ENCODE data around the gene CSTF1. TPM values are rescaled to one million over a fixed set of nuclear protein-coding genes. Genes with fewer than 3 reads are reported as not detected.

CSTF1 gene
- total and polyA plus RNA-seq, 2 of the 8 experiments (the other 6 are each of a cell fraction or from before 2014, with no cell fraction given) = 59.4 to 83.5 TPM

GRCh38 chr20:56414842-56415765, 22.7 kb downstream of the CSTF1 start (continued):
- no peak for TF ChIP-seq CHD7 (IDR thresholded peaks at IDR 0.05; ENCODE audit: insufficient replicate concordance, low read length)
- no peak for TF ChIP-seq NRF1 (IDR thresholded peaks at IDR 0.05; ENCODE audit: low read depth, low read length)
- TF ChIP-seq SIX5 (IDR thresholded peaks at IDR 0.05; ENCODE audit: low read depth, low read length) = no peak
- no peak for TF ChIP-seq SUZ12 (IDR thresholded peaks at IDR 0.05; ENCODE audit: low read length)
- no peak for TF ChIP-seq EZH2 (IDR thresholded peaks at IDR 0.05; ENCODE audit: low read depth, low read length, severe bottlenecking)
- no peak for TF ChIP-seq GTF2F1 (IDR thresholded peaks at IDR 0.05; ENCODE audit: borderline replicate concordance, low read depth, low read length)
- no peak for TF ChIP-seq SAP30 (IDR thresholded peaks at IDR 0.05; ENCODE audit: insufficient read depth, insufficient replicate concordance, low read length)
- no peak for TF ChIP-seq SP4 (IDR thresholded peaks at IDR 0.05; ENCODE audit: low read length)
